AG10803 (cell line): Measurements from ENCODE around the gene RPTOR.

Source experiments
- DNase-seq: peaks from one replicate; pipeline ENCODE4 v3.0.0; 2010; ENCODE audit warnings: low read depth
- H3K4me3 ChIP-seq: 2 replicates; pipeline ENCODE4 v1.5.1; 2011; ENCODE audit warnings: mild to moderate bottlenecking, low read length, control low read depth
- CTCF ChIP-seq: conservative IDR thresholded peaks from 2 replicates; pipeline ENCODE4 v1.5.1; 2011; ENCODE audit warnings: mild to moderate bottlenecking, low read length, control low read depth, inconsistent platforms

The RPTOR gene

GRCh38 chr17:80720610-80721577 lies 176.3 kb downstream of the RPTOR start:
- no peak for TF ChIP-seq CTCF
- peak; percentile 58 for DNase-seq
- H3K4me3 ChIP-seq: no peak overlapping the region

DNA sequence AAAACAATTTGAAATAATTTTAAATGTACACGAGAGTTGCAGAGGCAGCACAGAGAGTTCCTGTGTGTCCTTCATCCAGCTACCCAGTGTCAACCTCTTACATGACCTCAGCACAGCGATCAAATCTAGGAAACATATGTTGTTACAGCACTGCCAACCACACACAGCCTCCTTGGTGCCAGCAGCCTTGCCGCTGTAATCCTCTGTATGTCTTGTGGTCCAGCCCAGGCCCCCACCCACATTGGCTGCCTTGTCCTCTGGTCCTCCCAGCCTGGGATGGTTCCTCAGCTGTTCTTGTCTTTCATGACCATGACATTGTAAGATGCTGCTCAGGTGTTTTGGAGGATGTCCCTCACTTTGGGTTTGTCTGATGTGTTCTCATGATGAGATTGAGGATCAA lies 178.0 kb downstream of the RPTOR start:
- H3K4me3 ChIP-seq: no peak overlapping the region
- peak; percentile 22 for DNase-seq
- no peak for TF ChIP-seq CTCF

GRCh38 chr17:80724775-80725266 lies 180.2 kb downstream of the RPTOR start:
- peak; percentile 78 for DNase-seq
- H3K4me3 ChIP-seq: no peak overlapping the region
- TF ChIP-seq CTCF: no peak

- no peak overlapping the region for H3K4me3 ChIP-seq
- no peak for TF ChIP-seq CTCF
These were observed 180.9 kb downstream of the RPTOR start for GRCh38 chr17:80725517-80725916.

GRCh38 chr17:80726558-80727408 lies 182.1 kb downstream of the RPTOR start:
- no peak for TF ChIP-seq CTCF
- DNase-seq: no peak
- no peak overlapping the region for H3K4me3 ChIP-seq

More at GRCh38 chr17:80725517-80725916, 180.9 kb downstream of the RPTOR start:
- no peak for DNase-seq

GRCh38 chr17:80727409-80727755 lies 182.7 kb downstream of the RPTOR start:
- no peak for DNase-seq
- H3K4me3 ChIP-seq: no peak overlapping the region
- no peak for TF ChIP-seq CTCF
